PC-9 (cell line): ENCODE data around the gene FAM162A.

Source experiments
- CTCF ChIP-seq: fragments of 200-600 bp; sonication (generic); conservative IDR thresholded peaks from 2 replicates; pipeline ENCODE4 v1.6.1; 2017; ENCODE audit warnings: mixed run types, antibody characterized with exemption, mild to moderate bottlenecking, moderate library complexity
- EZH2 ChIP-seq: fragments of 200-600 bp; sonication (generic); IDR thresholded peaks from 2 replicates; pipeline ENCODE4 v1.8.0; 2017; ENCODE audit warnings: antibody characterized with exemption, low read depth

GRCh38 chr3:122457706-122458105, 73.7 kb downstream of the FAM162A start:
- TF ChIP-seq CTCF (no peak), EZH2 (no peak)
